ENCODE results near the gene SPPL2B. TPM values are rescaled to one million over a fixed set of nuclear protein-coding genes. Genes with fewer than 3 reads are reported as not detected.
"Not testable (repeated sequence)": the region's sequence is repeated elsewhere in the genome, so short reads cannot be mapped to it uniquely, and the experiment has no call there.

The SPPL2B gene
- total RNA-seq, 1 donor from 2014 or later, result 153 TPM

GRCh38 chr19:2345076-2345475 is 16.6 kb downstream of the SPPL2B start:
- DNase-seq (ENCODE audit: low spot score, unreplicated experiment), result no peak
- Mint-ChIP-seq H3K36me3 (ENCODE audit: insufficient read depth) (no peaks in the 10 kb centered on the region), H3K9me3 (ENCODE audit: low read depth) (no peaks in the 10 kb centered on the region), H3K4me1 (ENCODE audit: low read depth) (no peaks in the 10 kb centered on the region), H3K27ac (no peak overlapping the region), H3K27me3 (no peaks in the 10 kb centered on the region), H3K4me3 (ENCODE audit: low read depth) (no peak overlapping the region)
- no peak for TF ChIP-seq CTCF (IDR thresholded peaks at IDR 0.05; ENCODE audit: unreplicated experiment)

- TF ChIP-seq CTCF (IDR thresholded peaks at IDR 0.05; ENCODE audit: unreplicated experiment), result no peak
- no peak for DNase-seq (ENCODE audit: low spot score, unreplicated experiment)
- Mint-ChIP-seq H3K4me3 (ENCODE audit: low read depth) (no peak overlapping the region), H3K9me3 (ENCODE audit: low read depth) (no peaks in the 10 kb centered on the region), H3K36me3 (ENCODE audit: insufficient read depth) (no peaks in the 10 kb centered on the region), H3K4me1 (ENCODE audit: low read depth) (no peaks in the 10 kb centered on the region), H3K27ac (no peak overlapping the region), H3K27me3 (no peaks in the 10 kb centered on the region)
Measured at GRCh38 chr19:2345794-2346663, 17.5 kb downstream of the SPPL2B start.

- not testable (repeated sequence) for H3K27me3 Mint-ChIP-seq; H3K4me1 Mint-ChIP-seq (ENCODE audit: low read depth); H3K36me3 Mint-ChIP-seq (ENCODE audit: insufficient read depth); DNase-seq (ENCODE audit: low spot score, unreplicated experiment); H3K9me3 Mint-ChIP-seq (ENCODE audit: low read depth); H3K27ac Mint-ChIP-seq; H3K4me3 Mint-ChIP-seq (ENCODE audit: low read depth)
Measured at GRCh38 chr19:2349818-2350217, 21.3 kb downstream of the SPPL2B start.

- H3K27ac Mint-ChIP-seq, result no peak overlapping the region
- H3K4me3 Mint-ChIP-seq (ENCODE audit: low read depth), result no peak overlapping the region
- H3K4me1 Mint-ChIP-seq (ENCODE audit: low read depth), result no peaks in the 10 kb centered on the region
- H3K36me3 Mint-ChIP-seq (ENCODE audit: insufficient read depth), result no peaks in the 10 kb centered on the region
- DNase-seq (ENCODE audit: low spot score, unreplicated experiment), result no peak
- TF ChIP-seq CTCF (IDR thresholded peaks at IDR 0.05; ENCODE audit: unreplicated experiment), result no peak
- H3K9me3 Mint-ChIP-seq (ENCODE audit: low read depth), result no peaks in the 10 kb centered on the region
- H3K27me3 Mint-ChIP-seq, result no peaks in the 10 kb centered on the region
Measured at GRCh38 chr19:2350656-2351055, 22.2 kb downstream of the SPPL2B start.

- no peaks in the 10 kb centered on the region for H3K4me1 Mint-ChIP-seq (ENCODE audit: low read depth)
- no peak for TF ChIP-seq CTCF (IDR thresholded peaks at IDR 0.05; ENCODE audit: unreplicated experiment)
- no peak overlapping the region for H3K27ac Mint-ChIP-seq
- no peaks in the 10 kb centered on the region for H3K9me3 Mint-ChIP-seq (ENCODE audit: low read depth)
- no peak overlapping the region for H3K4me3 Mint-ChIP-seq (ENCODE audit: low read depth)
- DNase-seq (ENCODE audit: low spot score, unreplicated experiment), result no peak
- H3K27me3 Mint-ChIP-seq, result no peaks in the 10 kb centered on the region
- no peaks in the 10 kb centered on the region for H3K36me3 Mint-ChIP-seq (ENCODE audit: insufficient read depth)
Measured at GRCh38 chr19:2351591-2351990, 23.1 kb downstream of the SPPL2B start.

- Mint-ChIP-seq H3K27me3 (no peaks in the 10 kb centered on the region), H3K4me1 (ENCODE audit: low read depth) (no peaks in the 10 kb centered on the region), H3K36me3 (ENCODE audit: insufficient read depth) (no peaks in the 10 kb centered on the region), H3K9me3 (ENCODE audit: low read depth) (no peaks in the 10 kb centered on the region), H3K27ac (no peak overlapping the region), H3K4me3 (ENCODE audit: low read depth) (no peak overlapping the region)
- DNase-seq (ENCODE audit: low spot score, unreplicated experiment), result no peak
- TF ChIP-seq CTCF (IDR thresholded peaks at IDR 0.05; ENCODE audit: unreplicated experiment), result no peak
Measured at GRCh38 chr19:2352121-2352520, 23.6 kb downstream of the SPPL2B start.

Measured in progenitor cell of endocrine pancreas (in vitro differentiated cells).